Upper lobe of left lung (tissue), 6 donors: Measurements from ENCODE around the gene BDNF. TPM values are rescaled to one million over a fixed set of nuclear protein-coding genes. Genes with fewer than 3 reads are reported as not detected.

Experiments used
- ATAC-seq, 2 donors: fragments of 200-7000 bp; cut with Tn5 transposase; one replicate each; pipeline ENCODE4 v1.9.1; 2022; ENCODE audit warnings: mild to moderate bottlenecking in 2 of 2, moderate library complexity in 2 of 2; ENCODE audit not compliant: low FRiP score in 2 of 2
- DNase-seq, 2 donors: peaks; one replicate each; pipeline ENCODE4 v3.0.0-alpha.2; 2019 to 2020
- H3K27ac ChIP-seq, 4 donors: fragments of 200-600 bp; sonication (generic); one replicate each; pipeline ENCODE4 v1.5.1; 2016 to 2019
- H3K27me3 ChIP-seq, 4 donors: fragments of 200-600 bp; sonication (generic); one replicate each; pipeline ENCODE4 v1.5.1; 2017 to 2019
- H3K36me3 ChIP-seq, 4 donors: fragments of 200-600 bp; sonication (generic); one replicate each; pipeline ENCODE4 v1.5.1; 2016 to 2019
- H3K4me1 ChIP-seq, 4 donors: fragments of 200-600 bp; sonication (generic); one replicate each; pipeline ENCODE4 v1.5.1; 2018 to 2019
- H3K4me3 ChIP-seq, 4 donors: fragments of 200-600 bp; sonication (generic); one replicate each; pipeline ENCODE4 v1.5.1; 2017 to 2019; ENCODE audit warnings: mild to moderate bottlenecking in 2 of 4, moderate library complexity in 1 of 4
- H3K9me3 ChIP-seq, 4 donors: fragments of 200-600 bp; sonication (generic); one replicate each; pipeline ENCODE4 v1.5.1; 2018 to 2019
- EP300 ChIP-seq, 4 donors: sonication (generic); formaldehyde crosslinking; IDR thresholded peaks; one replicate each; pipeline ENCODE4 v1.5.1; 2017; ENCODE audit warnings: antibody characterized with exemption in 4 of 4, control low read depth in 2 of 4
- POLR2A ChIP-seq, 4 donors: fragments of 450-650 bp; IDR thresholded peaks; one replicate each; pipeline ENCODE4 v1.5.1; 2016 to 2017; ENCODE audit warnings: antibody characterized with exemption in 4 of 4, mild to moderate bottlenecking in 2 of 4
- POLR2AphosphoS5 ChIP-seq, 2 donors: sonication (generic); formaldehyde crosslinking; IDR thresholded peaks; one replicate each; pipeline ENCODE4 v1.5.1; 2017; ENCODE audit warnings: antibody characterized with exemption in 2 of 2
- WGBS, 2 donors: methylation state at CpG; one replicate each; pipeline ENCODE4 v1.1.5; 2017 to 2018; 5-methylcytosine and 5-hydroxymethylcytosine counted together
- total RNA-seq, 6 donors: library from RNA; depleted of rRNA in 4 of 6; stranded (reverse); fragments of >200 nt in 4 of 6; gene quantifications; one replicate each; pipeline versions ENCODE4 v1.1.0 to v1.2.1, GENCODE V29; 2016 to 2021
- TF ChIP-seq, protein P1 (sequence below), 6 experiments: fragments of 450-650 bp in 4 of 6; fragments of 200-600 bp in 2 of 6; sonication (generic) in 2 of 6; IDR thresholded peaks; one replicate each; pipeline ENCODE4 v1.5.1; 2016 to 2019; ENCODE audit warnings: antibody characterized with exemption in 6 of 6
- donor health status: DM: no; HTN: no; CAD: no; lungs with moderate emphysema.
- donor health status: DM: no; HTN: yes; CAD: no; lungs with severe emphysema.

The BDNF gene
- total RNA-seq, 6 donors from 2014 or later: 1.0 to 5.4 (median 3.8) TPM

DNA sequence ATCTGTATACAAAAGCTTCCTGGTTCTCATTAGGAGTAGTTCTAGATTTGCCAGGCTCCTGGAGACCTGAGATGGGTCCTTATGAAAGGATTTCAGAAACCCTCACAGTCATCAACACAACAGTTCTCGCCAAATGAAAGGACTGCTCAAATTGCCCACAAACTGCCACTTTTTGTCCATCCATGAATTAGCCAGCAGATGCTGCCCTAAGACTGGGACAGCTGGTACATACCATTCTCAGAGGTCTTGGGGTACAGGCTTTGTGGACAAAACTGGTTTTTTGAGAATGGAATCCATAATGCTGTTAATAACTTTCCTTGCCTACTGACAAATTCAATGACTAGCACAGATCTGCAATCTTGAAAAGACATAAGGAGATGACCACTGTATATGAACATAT is 23.4 kb upstream of the BDNF start:
- no peak for DNase-seq
- no peak overlapping the region for H3K4me3 ChIP-seq
- no peak for TF ChIP-seq POLR2A (IDR thresholded peaks at IDR 0.05)
- no peak for TF ChIP-seq EP300 (IDR thresholded peaks at IDR 0.05)
- TF ChIP-seq POLR2AphosphoS5 (IDR thresholded peaks at IDR 0.05): no peak
- TF ChIP-seq, protein P1, sequence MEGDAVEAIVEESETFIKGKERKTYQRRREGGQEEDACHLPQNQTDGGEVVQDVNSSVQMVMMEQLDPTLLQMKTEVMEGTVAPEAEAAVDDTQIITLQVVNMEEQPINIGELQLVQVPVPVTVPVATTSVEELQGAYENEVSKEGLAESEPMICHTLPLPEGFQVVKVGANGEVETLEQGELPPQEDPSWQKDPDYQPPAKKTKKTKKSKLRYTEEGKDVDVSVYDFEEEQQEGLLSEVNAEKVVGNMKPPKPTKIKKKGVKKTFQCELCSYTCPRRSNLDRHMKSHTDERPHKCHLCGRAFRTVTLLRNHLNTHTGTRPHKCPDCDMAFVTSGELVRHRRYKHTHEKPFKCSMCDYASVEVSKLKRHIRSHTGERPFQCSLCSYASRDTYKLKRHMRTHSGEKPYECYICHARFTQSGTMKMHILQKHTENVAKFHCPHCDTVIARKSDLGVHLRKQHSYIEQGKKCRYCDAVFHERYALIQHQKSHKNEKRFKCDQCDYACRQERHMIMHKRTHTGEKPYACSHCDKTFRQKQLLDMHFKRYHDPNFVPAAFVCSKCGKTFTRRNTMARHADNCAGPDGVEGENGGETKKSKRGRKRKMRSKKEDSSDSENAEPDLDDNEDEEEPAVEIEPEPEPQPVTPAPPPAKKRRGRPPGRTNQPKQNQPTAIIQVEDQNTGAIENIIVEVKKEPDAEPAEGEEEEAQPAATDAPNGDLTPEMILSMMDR (IDR thresholded peaks at IDR 0.05): no peak
- H3K27me3 ChIP-seq: peaks cover 0 to 39% (median 27%) of the 10 kb centered on the region in 4 donors
- H3K36me3 ChIP-seq: no peaks in the 10 kb centered on the region
- H3K4me1 ChIP-seq: peaks cover 17 to 24% (median 19%) of the 10 kb centered on the region in 4 donors
- H3K9me3 ChIP-seq: peaks cover 0 to 3% (median 0%) of the 10 kb centered on the region in 4 donors
- WGBS, 2 donors: 76 to 100% methylated on average over 1 of the region's 1 CpG
- no peak overlapping the region for H3K27ac ChIP-seq
- ATAC-seq: no peak

DNA sequence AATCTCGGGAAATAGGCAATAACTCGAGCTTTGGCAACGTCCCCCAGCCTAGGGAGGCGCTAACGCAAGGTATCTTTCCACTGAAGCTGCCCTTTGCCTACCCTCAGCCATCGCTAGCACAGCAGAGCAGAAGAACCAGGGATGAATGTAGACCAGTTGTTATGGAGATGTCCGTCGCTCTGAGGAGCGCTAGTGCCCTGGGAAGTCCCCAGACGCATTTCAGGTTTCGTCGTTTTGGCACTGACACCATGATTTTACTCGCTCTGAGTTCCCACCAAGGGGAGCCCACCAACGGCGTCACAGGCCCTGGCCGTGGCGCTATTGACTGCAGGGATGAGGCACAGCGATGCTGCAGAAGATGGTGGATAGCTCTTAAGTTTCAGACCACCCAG is 22.7 kb upstream of the BDNF start:
- H3K27ac ChIP-seq: no peak overlapping the region
- WGBS, 2 donors: 3 to 5% methylated on average over 12 to 18 of the region's 18 CpGs
- TF ChIP-seq POLR2AphosphoS5 (IDR thresholded peaks at IDR 0.05): no peak
- TF ChIP-seq, protein P1 (IDR thresholded peaks at IDR 0.05): no peak
- no peak for TF ChIP-seq POLR2A (IDR thresholded peaks at IDR 0.05)
- TF ChIP-seq EP300 (IDR thresholded peaks at IDR 0.05): no peak
- peaks cover 0 to 3% (median 0%) of the 10 kb centered on the region in 4 donors for H3K9me3 ChIP-seq
- no peaks in the 10 kb centered on the region for H3K36me3 ChIP-seq
- peaks cover 0 to 45% (median 29%) of the 10 kb centered on the region in 4 donors for H3K27me3 ChIP-seq
- ATAC-seq (no peak), DNase-seq (peak in 1 of 2 donors; percentile 29)
- H3K4me3 ChIP-seq: peak overlapping the region in 2 of 4 donors; percentile 34 to 36
- H3K4me1 ChIP-seq: peaks cover 20 to 31% (median 24%) of the 10 kb centered on the region in 4 donors

DNA sequence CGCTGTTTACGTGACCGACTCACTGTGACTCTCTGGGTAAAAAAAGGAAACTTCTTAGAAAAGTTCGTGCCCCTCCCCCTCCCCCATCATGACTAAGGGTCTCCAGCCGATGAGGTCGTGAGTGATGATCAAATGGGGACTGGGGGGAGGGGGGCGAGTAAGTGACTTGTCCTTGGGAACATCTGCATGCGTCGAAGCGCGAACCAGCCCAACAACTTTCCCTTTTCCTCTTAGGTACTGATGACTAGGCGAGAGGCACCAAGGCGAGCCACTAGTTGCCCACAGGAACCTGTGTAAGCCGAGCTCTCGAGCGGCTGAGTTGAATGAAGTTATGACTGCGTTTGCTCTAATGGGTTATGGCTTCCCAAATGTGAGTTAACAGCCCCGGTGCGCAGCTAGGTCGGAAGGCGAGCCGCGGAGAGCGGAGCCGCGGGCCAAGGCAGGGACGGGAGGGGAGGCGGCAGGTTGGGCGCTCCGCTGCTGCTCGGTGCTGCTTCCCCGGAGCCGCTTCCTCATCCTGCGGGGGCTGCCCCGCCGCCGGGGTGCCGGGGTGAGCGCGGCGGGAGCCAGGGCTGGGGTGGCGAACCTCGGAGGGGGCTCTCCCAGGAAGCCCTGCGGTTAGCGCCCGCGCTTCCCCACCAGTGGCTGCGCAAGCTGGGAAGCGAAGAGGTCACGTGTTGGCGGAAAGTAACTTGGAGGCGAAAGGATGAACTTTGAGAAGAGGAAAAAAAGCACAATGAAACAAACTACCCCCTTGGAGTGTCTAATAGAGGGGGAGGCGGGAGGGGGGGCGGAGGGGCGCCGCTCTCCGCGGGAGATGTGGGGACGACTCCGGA is 22.1 kb upstream of the BDNF start:
- peaks cover 0 to 51% (median 29%) of the 10 kb centered on the region in 4 donors for H3K27me3 ChIP-seq
- WGBS, 2 donors: 6 to 9% methylated on average over 29 to 36 of the region's 60 CpGs
- H3K4me3 ChIP-seq: peak overlapping the region in 3 of 4 donors; percentile 21 to 36 (median 34)
- no peak overlapping the region for H3K27ac ChIP-seq
- H3K9me3 ChIP-seq: peaks cover 0 to 3% (median 0%) of the 10 kb centered on the region in 4 donors
- peaks cover 20 to 32% (median 24%) of the 10 kb centered on the region in 4 donors for H3K4me1 ChIP-seq
- no peaks in the 10 kb centered on the region for H3K36me3 ChIP-seq
- ATAC-seq: no peak
- TF ChIP-seq, protein P1 (IDR thresholded peaks at IDR 0.05): no peak
- TF ChIP-seq EP300 (IDR thresholded peaks at IDR 0.05) (no peak), POLR2AphosphoS5 (IDR thresholded peaks at IDR 0.05) (no peak), POLR2A (IDR thresholded peaks at IDR 0.05) (no peak)
- peak in 1 of 2 donors; percentile 81 for DNase-seq

DNA sequence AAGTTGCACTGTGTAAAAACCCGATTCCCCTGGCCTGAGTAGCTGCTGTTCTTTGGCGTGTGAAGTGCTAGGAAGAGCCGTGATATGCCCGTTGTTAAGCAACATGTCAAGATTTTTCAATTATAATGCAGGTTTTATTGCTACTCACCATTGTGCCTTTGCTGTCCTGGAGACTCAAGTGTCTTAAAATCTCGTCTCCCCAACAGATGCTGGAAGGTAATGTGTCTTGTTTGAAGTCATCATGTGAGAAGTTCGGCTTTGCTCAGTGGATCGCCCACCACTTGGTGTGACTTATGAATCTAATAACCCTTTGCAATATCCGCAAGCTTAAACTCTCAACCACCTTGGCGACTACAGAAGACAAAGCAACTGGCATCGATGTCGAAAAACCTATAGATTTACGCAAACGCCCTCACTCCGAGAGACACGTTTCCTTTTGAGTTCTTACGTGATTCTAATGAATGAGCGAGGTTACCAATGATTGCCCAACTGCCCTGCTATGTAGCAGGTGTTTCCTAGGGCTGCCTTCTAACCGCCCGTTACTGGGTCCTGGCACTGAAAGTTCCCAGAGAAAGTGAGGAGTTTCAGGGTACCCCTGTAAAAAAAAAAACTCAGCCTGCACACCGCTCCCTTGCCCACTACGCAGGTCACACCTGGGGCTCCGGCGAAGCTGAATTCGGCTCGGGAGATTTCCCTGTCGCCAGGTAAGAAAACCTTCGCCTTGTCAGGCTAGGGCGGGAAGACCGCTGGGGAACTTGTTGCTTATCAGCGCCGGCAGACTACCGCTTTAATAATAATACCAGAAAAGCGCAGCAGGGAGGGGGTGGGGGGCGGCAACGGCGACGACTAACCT is 21.2 kb upstream of the BDNF start:
- Histone ChIP-seq H3K36me3 (no peaks in the 10 kb centered on the region), H3K4me3 (peak overlapping the region in 2 of 4 donors; percentile 21 to 34), H3K27ac (no peak overlapping the region), H3K27me3 (peaks cover 0 to 58% (median 29%) of the 10 kb centered on the region in 4 donors), H3K9me3 (peaks cover 0 to 3% (median 0%) of the 10 kb centered on the region in 4 donors), H3K4me1 (peaks cover 20 to 32% (median 24%) of the 10 kb centered on the region in 4 donors)
- no peak for DNase-seq
- ATAC-seq: no peak
- 4 to 8% methylated on average over 25 to 37 of the region's 37 CpGs for WGBS, 2 donors
- TF ChIP-seq, protein P1 (IDR thresholded peaks at IDR 0.05): no peak
- TF ChIP-seq POLR2AphosphoS5 (IDR thresholded peaks at IDR 0.05): no peak
